ENCODE results near the gene RHBDD1. TPM values are rescaled to one million over a fixed set of nuclear protein-coding genes. Genes with fewer than 3 reads are reported as not detected.

RHBDD1 gene
- total and polyA plus RNA-seq, 12 donors: 3.9 to 47.8 (median 25.9) TPM

DNA sequence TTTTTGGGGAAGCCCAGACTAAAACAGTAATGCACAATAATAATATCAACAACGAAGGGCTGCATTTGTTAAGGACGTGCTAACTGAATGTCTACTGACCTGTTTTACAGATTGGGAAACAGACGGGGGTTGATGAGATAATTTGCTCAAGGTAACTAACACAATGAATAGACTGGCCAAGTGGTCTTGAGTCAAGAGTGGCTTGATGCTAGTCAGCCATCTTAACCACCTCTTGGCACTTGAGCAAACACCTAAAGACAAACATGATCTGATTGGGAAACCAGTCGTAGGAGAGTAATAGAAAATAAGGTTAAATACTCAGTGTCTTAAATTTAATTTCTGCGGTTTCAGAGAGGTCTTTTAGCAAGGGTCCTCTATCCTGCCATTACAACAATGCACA lies 14.2 kb downstream of the RHBDD1 start:
- DNase-seq: no peak
- H3K27ac ChIP-seq: no peak overlapping the region
- peaks cover 4 to 19% of the 10 kb centered on the region in 2 donors for H3K4me1 ChIP-seq (replicated peaks in 1 of 2)
- no peaks in the 10 kb centered on the region for H3K9me3 ChIP-seq (replicated peaks in 1 of 3)
- no peak overlapping the region for H3K4me3 ChIP-seq
- no peak for TF ChIP-seq POLR2A (IDR thresholded peaks at IDR 0.05)
- TF ChIP-seq, protein P1, sequence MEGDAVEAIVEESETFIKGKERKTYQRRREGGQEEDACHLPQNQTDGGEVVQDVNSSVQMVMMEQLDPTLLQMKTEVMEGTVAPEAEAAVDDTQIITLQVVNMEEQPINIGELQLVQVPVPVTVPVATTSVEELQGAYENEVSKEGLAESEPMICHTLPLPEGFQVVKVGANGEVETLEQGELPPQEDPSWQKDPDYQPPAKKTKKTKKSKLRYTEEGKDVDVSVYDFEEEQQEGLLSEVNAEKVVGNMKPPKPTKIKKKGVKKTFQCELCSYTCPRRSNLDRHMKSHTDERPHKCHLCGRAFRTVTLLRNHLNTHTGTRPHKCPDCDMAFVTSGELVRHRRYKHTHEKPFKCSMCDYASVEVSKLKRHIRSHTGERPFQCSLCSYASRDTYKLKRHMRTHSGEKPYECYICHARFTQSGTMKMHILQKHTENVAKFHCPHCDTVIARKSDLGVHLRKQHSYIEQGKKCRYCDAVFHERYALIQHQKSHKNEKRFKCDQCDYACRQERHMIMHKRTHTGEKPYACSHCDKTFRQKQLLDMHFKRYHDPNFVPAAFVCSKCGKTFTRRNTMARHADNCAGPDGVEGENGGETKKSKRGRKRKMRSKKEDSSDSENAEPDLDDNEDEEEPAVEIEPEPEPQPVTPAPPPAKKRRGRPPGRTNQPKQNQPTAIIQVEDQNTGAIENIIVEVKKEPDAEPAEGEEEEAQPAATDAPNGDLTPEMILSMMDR (IDR thresholded peaks at IDR 0.05): no peak
- H3K27me3 ChIP-seq: no peaks in the 10 kb centered on the region
- intact Hi-C loops (cut with DNase I): no loop called here
- WGBS, 4 donors: 89 to 94% (median 93%) methylated on average over 5 of the region's 5 CpGs
- no peaks in the 10 kb centered on the region for H3K36me3 ChIP-seq (replicated peaks in 1 of 2)

DNA sequence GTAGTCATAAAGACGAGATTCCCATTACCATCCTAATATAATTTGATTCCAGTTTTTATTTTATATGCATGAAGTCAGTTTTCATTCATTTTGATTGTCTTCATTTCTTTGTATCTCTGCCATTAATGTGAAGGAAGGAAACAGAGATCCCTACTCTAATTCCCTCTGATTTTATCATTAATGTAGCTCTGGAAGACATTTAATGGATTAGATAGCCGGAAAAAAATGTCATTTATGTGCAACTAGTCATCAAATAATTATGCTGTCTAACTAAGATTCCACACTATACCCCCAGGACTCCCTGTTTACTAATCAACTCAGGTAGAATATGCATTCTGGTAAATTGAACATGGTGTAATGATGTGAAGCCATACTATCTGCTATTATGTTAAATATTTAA lies 19.9 kb downstream of the RHBDD1 start:
- TF ChIP-seq POLR2A (IDR thresholded peaks at IDR 0.05): no peak
- TF ChIP-seq, protein P1 (IDR thresholded peaks at IDR 0.05): no peak

DNA sequence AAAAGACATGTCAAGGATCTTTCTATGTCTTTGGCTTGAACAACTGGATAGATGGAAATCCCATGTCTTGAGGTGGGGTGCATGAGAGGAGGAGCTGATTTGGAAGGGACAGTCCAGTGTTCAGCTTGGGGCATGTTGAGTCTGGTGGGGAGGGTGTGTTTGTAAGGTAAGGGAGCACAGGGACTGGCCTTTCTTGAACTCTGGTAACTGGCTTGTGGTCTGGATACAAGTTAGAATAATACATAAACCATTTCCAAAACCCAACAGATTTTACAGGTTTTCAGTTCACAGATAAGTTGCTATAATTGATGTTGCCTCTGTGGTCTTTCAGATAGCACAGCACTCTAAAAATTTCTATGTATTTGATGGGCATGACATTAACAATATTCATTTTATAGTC lies 24.2 kb downstream of the RHBDD1 start:
- TF ChIP-seq, protein P1 (IDR thresholded peaks at IDR 0.05): no peak
- TF ChIP-seq POLR2A (IDR thresholded peaks at IDR 0.05): no peak
- H3K36me3 ChIP-seq (replicated peaks in 1 of 2): peaks cover 0 to 4% of the 10 kb centered on the region in 2 donors
- no peaks in the 10 kb centered on the region for H3K27me3 ChIP-seq
- no peak for DNase-seq
- H3K9me3 ChIP-seq (replicated peaks in 1 of 3): no peaks in the 10 kb centered on the region
- H3K27ac ChIP-seq: no peak overlapping the region
- no peak overlapping the region for H3K4me3 ChIP-seq
- no peaks in the 10 kb centered on the region for H3K4me1 ChIP-seq (replicated peaks in 1 of 2)
- intact Hi-C loops (cut with DNase I): no loop called here

More for the DNA sequence above, 19.9 kb downstream of the RHBDD1 start:
- no peak overlapping the region for H3K4me3 ChIP-seq
- no peak for DNase-seq
- 85 to 94% (median 88%) methylated on average over 2 of the region's 2 CpGs for WGBS, 4 donors
- H3K4me1 ChIP-seq (replicated peaks in 1 of 2): no peaks in the 10 kb centered on the region
- no peaks in the 10 kb centered on the region for H3K27me3 ChIP-seq
- no peaks in the 10 kb centered on the region for H3K36me3 ChIP-seq (replicated peaks in 1 of 2)
- intact Hi-C loops (cut with DNase I): no loop called here
- no peaks in the 10 kb centered on the region for H3K9me3 ChIP-seq (replicated peaks in 1 of 3)
- H3K27ac ChIP-seq: no peak overlapping the region

DNA sequence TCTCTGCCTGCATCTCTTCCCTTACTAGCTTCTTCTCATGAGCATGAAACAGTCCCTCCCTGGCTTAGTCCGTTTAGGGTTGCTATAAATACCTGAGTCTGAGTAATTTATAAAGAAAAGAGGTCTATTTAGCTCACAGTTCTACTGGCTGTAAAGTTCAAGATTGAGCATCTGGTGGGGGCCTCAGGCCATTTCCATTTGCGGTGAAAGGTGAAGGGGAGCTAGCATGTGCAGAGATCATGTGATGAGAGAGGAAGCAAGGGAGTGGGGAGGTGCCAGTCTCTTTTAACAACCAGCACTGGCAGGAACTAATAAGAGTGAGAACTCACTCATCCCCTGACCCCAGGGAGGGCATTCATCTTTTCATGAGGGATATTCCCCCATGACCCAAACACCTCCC lies 26.8 kb downstream of the RHBDD1 start:
- Histone ChIP-seq H3K9me3 (replicated peaks in 1 of 3) (no peaks in the 10 kb centered on the region), H3K27ac (no peak overlapping the region), H3K4me3 (no peak overlapping the region), H3K4me1 (replicated peaks in 1 of 2) (no peaks in the 10 kb centered on the region), H3K27me3 (no peaks in the 10 kb centered on the region), H3K36me3 (replicated peaks in 1 of 2) (peaks cover 0 to 4% of the 10 kb centered on the region in 2 donors)
- TF ChIP-seq, protein P1 (IDR thresholded peaks at IDR 0.05): no peak
- TF ChIP-seq POLR2A (IDR thresholded peaks at IDR 0.05): no peak
- WGBS, 4 donors: 71 to 80% (median 77%) methylated on average over 2 of the region's 2 CpGs
- intact Hi-C loops (cut with DNase I): no loop called here
- no peak for DNase-seq
